ENCODE results near the gene UBE3B.

DNA sequence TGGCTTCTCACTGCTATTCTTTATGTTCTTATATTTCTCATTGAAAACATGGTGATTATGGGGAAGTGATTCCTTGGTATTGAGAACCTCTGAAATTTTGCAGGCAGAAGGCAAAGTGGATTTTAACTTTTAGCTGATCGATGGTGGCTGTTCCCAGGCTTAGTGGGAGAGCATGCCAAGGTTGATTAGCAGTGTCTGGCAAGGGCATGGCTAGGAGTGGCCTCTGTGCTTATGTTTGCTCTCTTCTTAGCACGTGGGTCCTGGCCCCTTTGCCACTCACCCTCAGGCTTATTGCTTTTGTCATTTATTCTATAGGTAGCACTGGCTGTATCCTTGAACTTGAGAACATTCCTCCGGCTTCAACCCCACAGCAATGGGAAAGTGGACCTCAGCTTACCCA, 98.2 kb downstream of the UBE3B start:
- TF ChIP-seq, protein P1, sequence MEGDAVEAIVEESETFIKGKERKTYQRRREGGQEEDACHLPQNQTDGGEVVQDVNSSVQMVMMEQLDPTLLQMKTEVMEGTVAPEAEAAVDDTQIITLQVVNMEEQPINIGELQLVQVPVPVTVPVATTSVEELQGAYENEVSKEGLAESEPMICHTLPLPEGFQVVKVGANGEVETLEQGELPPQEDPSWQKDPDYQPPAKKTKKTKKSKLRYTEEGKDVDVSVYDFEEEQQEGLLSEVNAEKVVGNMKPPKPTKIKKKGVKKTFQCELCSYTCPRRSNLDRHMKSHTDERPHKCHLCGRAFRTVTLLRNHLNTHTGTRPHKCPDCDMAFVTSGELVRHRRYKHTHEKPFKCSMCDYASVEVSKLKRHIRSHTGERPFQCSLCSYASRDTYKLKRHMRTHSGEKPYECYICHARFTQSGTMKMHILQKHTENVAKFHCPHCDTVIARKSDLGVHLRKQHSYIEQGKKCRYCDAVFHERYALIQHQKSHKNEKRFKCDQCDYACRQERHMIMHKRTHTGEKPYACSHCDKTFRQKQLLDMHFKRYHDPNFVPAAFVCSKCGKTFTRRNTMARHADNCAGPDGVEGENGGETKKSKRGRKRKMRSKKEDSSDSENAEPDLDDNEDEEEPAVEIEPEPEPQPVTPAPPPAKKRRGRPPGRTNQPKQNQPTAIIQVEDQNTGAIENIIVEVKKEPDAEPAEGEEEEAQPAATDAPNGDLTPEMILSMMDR (IDR thresholded peaks at IDR 0.05), result no peak
- TF ChIP-seq POLR2A (IDR thresholded peaks at IDR 0.05), result no peak
